ENCODE measurements around the gene TMEM33.
"Not testable (repeated sequence)": the region's sequence is repeated elsewhere in the genome, so short reads cannot be mapped to it uniquely, and the experiment has no call there.

The TMEM33 gene

GRCh38 chr4:41912546-41912945 lies 22.7 kb upstream of the TMEM33 start:
- no peak for DNase-seq (ENCODE audit: low read depth, low spot score)
- Histone ChIP-seq H3K9me3 (ENCODE audit: control insufficient read depth, insufficient read depth, low read length) (no peaks in the 10 kb centered on the region), H3K4me3 (ENCODE audit: low read length) (no peak overlapping the region), H3K36me3 (ENCODE audit: control insufficient read depth, insufficient read depth, low read length) (no peaks in the 10 kb centered on the region), H3K27me3 (ENCODE audit: control insufficient read depth, insufficient read depth, low read length) (no peaks in the 10 kb centered on the region), H3K4me1 (ENCODE audit: control insufficient read depth, insufficient read depth, low read length) (no peaks in the 10 kb centered on the region), H3K27ac (ENCODE audit: low read length) (no peak overlapping the region)
- WGBS (ENCODE audit: insufficient coverage, insufficient read length): no CpG with 5 or more reads among the region's 5 CpGs

GRCh38 chr4:41913509-41913908 lies 21.7 kb upstream of the TMEM33 start:
- no peaks in the 10 kb centered on the region for H3K36me3 ChIP-seq (ENCODE audit: control insufficient read depth, insufficient read depth, low read length)
- H3K4me3 ChIP-seq (ENCODE audit: low read length): no peak overlapping the region
- H3K4me1 ChIP-seq (ENCODE audit: control insufficient read depth, insufficient read depth, low read length): no peaks in the 10 kb centered on the region
- no peaks in the 10 kb centered on the region for H3K9me3 ChIP-seq (ENCODE audit: control insufficient read depth, insufficient read depth, low read length)
- DNase-seq (ENCODE audit: low read depth, low spot score): no peak
- H3K27me3 ChIP-seq (ENCODE audit: control insufficient read depth, insufficient read depth, low read length): no peaks in the 10 kb centered on the region
- no peak overlapping the region for H3K27ac ChIP-seq (ENCODE audit: low read length)

- Histone ChIP-seq H3K27me3 (ENCODE audit: control insufficient read depth, insufficient read depth, low read length) (no peaks in the 10 kb centered on the region), H3K4me3 (ENCODE audit: low read length) (no peak overlapping the region), H3K27ac (ENCODE audit: low read length) (no peak overlapping the region), H3K36me3 (ENCODE audit: control insufficient read depth, insufficient read depth, low read length) (no peaks in the 10 kb centered on the region), H3K9me3 (ENCODE audit: control insufficient read depth, insufficient read depth, low read length) (peaks cover 3% of the 10 kb centered on the region), H3K4me1 (ENCODE audit: control insufficient read depth, insufficient read depth, low read length) (no peaks in the 10 kb centered on the region)
- no peak for DNase-seq (ENCODE audit: low read depth, low spot score)
- WGBS (ENCODE audit: insufficient coverage, insufficient read length): no CpG with 5 or more reads among the region's 2 CpGs
Measured at GRCh38 chr4:41918278-41918677, 17.0 kb upstream of the TMEM33 start.

GRCh38 chr4:41920416-41920815 lies 14.8 kb upstream of the TMEM33 start:
- not testable (repeated sequence) for H3K9me3 ChIP-seq (ENCODE audit: control insufficient read depth, insufficient read depth, low read length); H3K27me3 ChIP-seq (ENCODE audit: control insufficient read depth, insufficient read depth, low read length); H3K4me3 ChIP-seq (ENCODE audit: low read length); H3K4me1 ChIP-seq (ENCODE audit: control insufficient read depth, insufficient read depth, low read length); DNase-seq (ENCODE audit: low read depth, low spot score); H3K27ac ChIP-seq (ENCODE audit: low read length); H3K36me3 ChIP-seq (ENCODE audit: control insufficient read depth, insufficient read depth, low read length)
- WGBS (ENCODE audit: insufficient coverage, insufficient read length): no CpG with 5 or more reads among the region's 2 CpGs

- DNase-seq (ENCODE audit: low read depth, low spot score): no peak
- Histone ChIP-seq H3K9me3 (ENCODE audit: control insufficient read depth, insufficient read depth, low read length) (peaks cover 3% of the 10 kb centered on the region), H3K4me1 (ENCODE audit: control insufficient read depth, insufficient read depth, low read length) (no peaks in the 10 kb centered on the region), H3K27me3 (ENCODE audit: control insufficient read depth, insufficient read depth, low read length) (no peaks in the 10 kb centered on the region), H3K36me3 (ENCODE audit: control insufficient read depth, insufficient read depth, low read length) (no peaks in the 10 kb centered on the region), H3K27ac (ENCODE audit: low read length) (no peak overlapping the region), H3K4me3 (ENCODE audit: low read length) (no peak overlapping the region)
- WGBS (ENCODE audit: insufficient coverage, insufficient read length): no CpG with 5 or more reads among the region's 4 CpGs
Measured at GRCh38 chr4:41921476-41921875, 13.8 kb upstream of the TMEM33 start.

GRCh38 chr4:41927796-41928499 lies 7.3 kb upstream of the TMEM33 start:
- no CpG with 5 or more reads among the region's 4 CpGs for WGBS (ENCODE audit: insufficient coverage, insufficient read length)
- Histone ChIP-seq H3K36me3 (ENCODE audit: control insufficient read depth, insufficient read depth, low read length) (no peaks in the 10 kb centered on the region), H3K27ac (ENCODE audit: low read length) (no peak overlapping the region), H3K4me1 (ENCODE audit: control insufficient read depth, insufficient read depth, low read length) (no peaks in the 10 kb centered on the region), H3K27me3 (ENCODE audit: control insufficient read depth, insufficient read depth, low read length) (no peaks in the 10 kb centered on the region), H3K9me3 (ENCODE audit: control insufficient read depth, insufficient read depth, low read length) (no peaks in the 10 kb centered on the region), H3K4me3 (ENCODE audit: low read length) (no peak overlapping the region)
- no peak for DNase-seq (ENCODE audit: low read depth, low spot score)

GRCh38 chr4:41930139-41930831 lies 4.9 kb upstream of the TMEM33 start:
- H3K36me3 ChIP-seq (ENCODE audit: control insufficient read depth, insufficient read depth, low read length): no peaks in the 10 kb centered on the region
- no CpG with 5 or more reads among the region's 7 CpGs for WGBS (ENCODE audit: insufficient coverage, insufficient read length)
- no peak for DNase-seq (ENCODE audit: low read depth, low spot score)
- H3K27ac ChIP-seq (ENCODE audit: low read length): no peak overlapping the region
- H3K9me3 ChIP-seq (ENCODE audit: control insufficient read depth, insufficient read depth, low read length): no peaks in the 10 kb centered on the region
- H3K4me1 ChIP-seq (ENCODE audit: control insufficient read depth, insufficient read depth, low read length): peaks cover 3% of the 10 kb centered on the region; the same call in 1 of the 2 replicates
- H3K4me3 ChIP-seq (ENCODE audit: low read length): no peak overlapping the region
- no peaks in the 10 kb centered on the region for H3K27me3 ChIP-seq (ENCODE audit: control insufficient read depth, insufficient read depth, low read length)

- no CpG with 5 or more reads among the region's 3 CpGs for WGBS (ENCODE audit: insufficient coverage, insufficient read length)
- Histone ChIP-seq H3K27me3 (ENCODE audit: control insufficient read depth, insufficient read depth, low read length) (no peaks in the 10 kb centered on the region), H3K9me3 (ENCODE audit: control insufficient read depth, insufficient read depth, low read length) (no peaks in the 10 kb centered on the region), H3K4me3 (ENCODE audit: low read length) (no peak overlapping the region), H3K4me1 (ENCODE audit: control insufficient read depth, insufficient read depth, low read length) (peaks cover 5% of the 10 kb centered on the region; the same call in 1 of the 2 replicates), H3K36me3 (ENCODE audit: control insufficient read depth, insufficient read depth, low read length) (no peaks in the 10 kb centered on the region), H3K27ac (ENCODE audit: low read length) (no peak overlapping the region)
- DNase-seq (ENCODE audit: low read depth, low spot score): no peak
Measured at GRCh38 chr4:41932988-41933387, 2.2 kb upstream of the TMEM33 start.

- no peak for DNase-seq (ENCODE audit: low read depth, low spot score)
- Histone ChIP-seq H3K27me3 (ENCODE audit: control insufficient read depth, insufficient read depth, low read length) (no peaks in the 10 kb centered on the region), H3K36me3 (ENCODE audit: control insufficient read depth, insufficient read depth, low read length) (0 out of 2 replicates have a peak, but pooled peaks cover under 1% of the 10 kb centered on the region), H3K4me1 (ENCODE audit: control insufficient read depth, insufficient read depth, low read length) (peaks cover 5% of the 10 kb centered on the region; the same call in 1 of the 2 replicates), H3K27ac (ENCODE audit: low read length) (no peak overlapping the region), H3K4me3 (ENCODE audit: low read length) (no peak overlapping the region), H3K9me3 (ENCODE audit: control insufficient read depth, insufficient read depth, low read length) (no peaks in the 10 kb centered on the region)
- no CpG with 5 or more reads among the region's 10 CpGs for WGBS (ENCODE audit: insufficient coverage, insufficient read length)
Measured at GRCh38 chr4:41933997-41934503, 1.2 kb upstream of the TMEM33 start.

GRCh38 chr4:41934514-41934900 lies 722 bp upstream of the TMEM33 start:
- no CpG with 5 or more reads among the region's 9 CpGs for WGBS (ENCODE audit: insufficient coverage, insufficient read length)
- no peak for DNase-seq (ENCODE audit: low read depth, low spot score)
- Histone ChIP-seq H3K36me3 (ENCODE audit: control insufficient read depth, insufficient read depth, low read length) (0 out of 2 replicates have a peak, but pooled peaks cover 2% of the 10 kb centered on the region), H3K4me1 (ENCODE audit: control insufficient read depth, insufficient read depth, low read length) (peaks cover 5% of the 10 kb centered on the region; the same call in 1 of the 2 replicates), H3K9me3 (ENCODE audit: control insufficient read depth, insufficient read depth, low read length) (no peaks in the 10 kb centered on the region), H3K27ac (ENCODE audit: low read length) (no peak overlapping the region), H3K4me3 (ENCODE audit: low read length) (no peak overlapping the region; the same call in 1 of the 2 replicates), H3K27me3 (ENCODE audit: control insufficient read depth, insufficient read depth, low read length) (no peaks in the 10 kb centered on the region)

Measured in iPS DF 6.9 (cell line).